HCT116 (cell line): ENCODE results near the gene ALK.

Source experiments
- EZH2 ChIP-seq: fragments of 200-600 bp; sonication (generic); IDR thresholded peaks from 2 replicates; pipeline ENCODE4 v1.6.1; 2017; ENCODE audit warnings: antibody characterized with exemption, mixed run types
- EZH2phosphoT487 ChIP-seq: fragments of 200-600 bp; IDR thresholded peaks from 2 replicates; pipeline ENCODE4 v1.6.1; 2018; ENCODE audit warnings: antibody characterized with exemption, borderline replicate concordance
- RAD21 ChIP-seq: IDR thresholded peaks from 2 replicates; pipeline ENCODE4 v1.6.1; 2012; ENCODE audit warnings: low read depth, mild to moderate bottlenecking
- TF ChIP-seq, protein P1 (sequence below), 3 experiments: fragments of 200-600 bp in 1 of 3; sonication (generic) in 1 of 3; IDR thresholded peaks in 2 of 3; conservative IDR thresholded peaks in 1 of 3; 2 replicates each; pipeline ENCODE4 v1.5.1; 2012 to 2017; ENCODE audit warnings: low read depth in 2 of 3, low read length in 2 of 3, antibody characterized with exemption in 1 of 3, borderline replicate concordance in 1 of 3, control low read depth in 1 of 3, mild to moderate bottlenecking in 1 of 3, mixed read lengths in 1 of 3, mixed run types in 1 of 3, moderate library complexity in 1 of 3; ENCODE audit not compliant: insufficient read depth in 1 of 3
- TF ChIP-seq, protein P2 (sequence below): IDR thresholded peaks from 2 replicates; pipeline ENCODE4 v1.6.1; 2012

DNA sequence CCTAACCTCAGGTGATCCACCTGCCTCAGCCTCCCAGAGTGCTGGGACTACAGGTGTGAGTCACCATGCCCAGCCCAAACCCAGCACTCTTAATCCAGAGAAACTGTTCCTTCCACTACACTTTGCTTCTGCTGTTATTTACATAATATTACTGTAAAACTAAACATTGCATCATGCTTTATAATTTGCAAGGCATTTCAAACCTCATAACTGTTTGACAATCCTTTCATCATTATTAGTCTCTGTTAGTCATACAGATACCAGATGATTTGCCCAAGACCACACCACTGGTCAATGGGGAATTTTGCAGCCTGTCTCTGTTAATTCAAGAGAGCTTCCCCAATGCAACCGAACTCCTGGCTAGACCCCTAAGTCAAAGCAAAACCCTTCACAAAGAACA is 338.3 kb downstream of the ALK start:
- TF ChIP-seq, protein P1, sequence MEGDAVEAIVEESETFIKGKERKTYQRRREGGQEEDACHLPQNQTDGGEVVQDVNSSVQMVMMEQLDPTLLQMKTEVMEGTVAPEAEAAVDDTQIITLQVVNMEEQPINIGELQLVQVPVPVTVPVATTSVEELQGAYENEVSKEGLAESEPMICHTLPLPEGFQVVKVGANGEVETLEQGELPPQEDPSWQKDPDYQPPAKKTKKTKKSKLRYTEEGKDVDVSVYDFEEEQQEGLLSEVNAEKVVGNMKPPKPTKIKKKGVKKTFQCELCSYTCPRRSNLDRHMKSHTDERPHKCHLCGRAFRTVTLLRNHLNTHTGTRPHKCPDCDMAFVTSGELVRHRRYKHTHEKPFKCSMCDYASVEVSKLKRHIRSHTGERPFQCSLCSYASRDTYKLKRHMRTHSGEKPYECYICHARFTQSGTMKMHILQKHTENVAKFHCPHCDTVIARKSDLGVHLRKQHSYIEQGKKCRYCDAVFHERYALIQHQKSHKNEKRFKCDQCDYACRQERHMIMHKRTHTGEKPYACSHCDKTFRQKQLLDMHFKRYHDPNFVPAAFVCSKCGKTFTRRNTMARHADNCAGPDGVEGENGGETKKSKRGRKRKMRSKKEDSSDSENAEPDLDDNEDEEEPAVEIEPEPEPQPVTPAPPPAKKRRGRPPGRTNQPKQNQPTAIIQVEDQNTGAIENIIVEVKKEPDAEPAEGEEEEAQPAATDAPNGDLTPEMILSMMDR (IDR thresholded peaks at IDR 0.05 in 2 of 3, conservative IDR thresholded peaks at IDR 0.05 in 1 of 3; ENCODE audit: borderline replicate concordance in 1 of 3, insufficient read depth in 1 of 3, low read depth in 2 of 3, low read length in 2 of 3): no peak
- TF ChIP-seq, protein P2, sequence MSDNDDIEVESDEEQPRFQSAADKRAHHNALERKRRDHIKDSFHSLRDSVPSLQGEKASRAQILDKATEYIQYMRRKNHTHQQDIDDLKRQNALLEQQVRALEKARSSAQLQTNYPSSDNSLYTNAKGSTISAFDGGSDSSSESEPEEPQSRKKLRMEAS: no peak
- TF ChIP-seq EZH2: no peak
- no peak for TF ChIP-seq RAD21
- no peak for TF ChIP-seq EZH2phosphoT487
